CD14-positive monocyte (primary cell): Measurements from ENCODE around the gene TRIM7. TPM values are rescaled to one million over a fixed set of nuclear protein-coding genes. Genes with fewer than 3 reads are reported as not detected.

Experiments
- DNase-seq, 3 donors: peaks; one replicate each; pipeline ENCODE4 v3.0.0-alpha.2; 2011 to 2022
- H2AFZ ChIP-seq: 2 replicates; pipeline ENCODE4 v1.6.0; 2012; ENCODE audit warnings: mild to moderate bottlenecking, low read depth, low read length, inconsistent platforms; ENCODE audit not compliant: insufficient read depth, poor library complexity, severe bottlenecking
- H3K27ac ChIP-seq, 2 donors: 1 replicate in 1 of 2; 2 replicates in 1 of 2; pipeline ENCODE4 v1.5.1; 2012 to 2013; ENCODE audit warnings: low read length in 2 of 2, control low read depth in 1 of 2, inconsistent platforms in 1 of 2, low read depth in 1 of 2, mild to moderate bottlenecking in 1 of 2
- H3K27me3 ChIP-seq, 2 donors: one replicate each; pipeline versions ENCODE4 v1.6.0 to v1.6.1; 2011 to 2013; ENCODE audit warnings: low read length in 2 of 2; ENCODE audit not compliant: control insufficient read depth in 2 of 2, insufficient read depth in 2 of 2
- H3K36me3 ChIP-seq, 2 donors: replicated peaks in 1 of 2; 1 replicate in 1 of 2; 2 replicates in 1 of 2; pipeline versions ENCODE4 v1.5.1 to v1.6.1; 2012 to 2013; ENCODE audit warnings: low read length in 2 of 2, control low read depth in 1 of 2, inconsistent platforms in 1 of 2, mild to moderate bottlenecking in 1 of 2; ENCODE audit not compliant: insufficient read depth in 2 of 2, control insufficient read depth in 1 of 2
- H3K4me1 ChIP-seq, 2 donors: 1 replicate in 1 of 2; 2 replicates in 1 of 2; pipeline versions ENCODE4 v1.5.1 to v1.6.1; 2012 to 2013; ENCODE audit warnings: low read length in 2 of 2, control low read depth in 1 of 2, inconsistent platforms in 1 of 2, mild to moderate bottlenecking in 1 of 2, moderate library complexity in 1 of 2; ENCODE audit not compliant: insufficient read depth in 2 of 2, control insufficient read depth in 1 of 2
- H3K4me2 ChIP-seq: replicated peaks from 2 replicates; pipeline ENCODE3; 2012; ENCODE audit warnings: low read length, moderate library complexity, mild to moderate bottlenecking; ENCODE audit not compliant: poor library complexity, severe bottlenecking; ENCODE audit errors: extremely low read depth
- H3K4me3 ChIP-seq, 3 experiments: fragments of 200-600 bp in 1 of 3; sonication (generic) in 1 of 3; replicated peaks in 1 of 3; 1 replicate in 2 of 3; 2 replicates in 1 of 3; pipeline ENCODE4 v1.5.1; 2011 to 2013; ENCODE audit warnings: low read length in 3 of 3, mild to moderate bottlenecking in 3 of 3, control low read depth in 2 of 3, low read depth in 2 of 3, inconsistent platforms in 1 of 3, moderate library complexity in 1 of 3
- H3K79me2 ChIP-seq: 2 replicates; pipeline ENCODE4 v1.6.0; 2012; ENCODE audit warnings: mild to moderate bottlenecking, control low read depth, inconsistent platforms, low read length, moderate library complexity; ENCODE audit not compliant: insufficient read depth
- H3K9ac ChIP-seq: 2 replicates; pipeline ENCODE4 v1.6.0; 2017; ENCODE audit warnings: low read length, mild to moderate bottlenecking; ENCODE audit not compliant: insufficient read depth, poor library complexity, severe bottlenecking
- H3K9me3 ChIP-seq, 2 donors: replicated peaks in 1 of 2; 1 replicate in 1 of 2; 2 replicates in 1 of 2; pipeline versions ENCODE4 v1.5.1 to v1.6.1; 2012 to 2013; ENCODE audit warnings: low read length in 2 of 2, control low read depth in 1 of 2; ENCODE audit not compliant: control insufficient read depth in 1 of 2, insufficient read depth in 1 of 2
- H4K20me1 ChIP-seq: 2 replicates; pipeline ENCODE4 v1.6.0; 2012; ENCODE audit warnings: mild to moderate bottlenecking, low read length, control low read depth, moderate library complexity; ENCODE audit not compliant: insufficient read depth
- H3K27ac Mint-ChIP-seq, 7 donors: one replicate each; pipeline ENCODE4 v1.8.0; 2020; ENCODE audit warnings: mild to moderate bottlenecking in 7 of 7, mixed read lengths in 7 of 7, moderate library complexity in 6 of 7, inconsistent platforms in 2 of 7
- H3K27me3 Mint-ChIP-seq, 3 donors: one replicate each; pipeline ENCODE4 v1.8.0; 2021 to 2022; ENCODE audit warnings: low read depth in 3 of 3, mild to moderate bottlenecking in 3 of 3, mixed read lengths in 3 of 3, moderate library complexity in 3 of 3, inconsistent platforms in 1 of 3
- H3K36me3 Mint-ChIP-seq, 2 donors: one replicate each; pipeline ENCODE4 v1.8.0; 2020; ENCODE audit warnings: mixed read lengths in 2 of 2, inconsistent platforms in 1 of 2, mild to moderate bottlenecking in 1 of 2
- H3K4me1 Mint-ChIP-seq: one replicate; pipeline ENCODE4 v1.8.0; 2020; ENCODE audit warnings: mild to moderate bottlenecking, mixed read lengths
- H3K4me3 Mint-ChIP-seq, 2 donors: one replicate each; pipeline ENCODE4 v1.8.0; 2020; ENCODE audit warnings: mild to moderate bottlenecking in 2 of 2, mixed read lengths in 2 of 2, moderate library complexity in 1 of 2
- H3K9me3 Mint-ChIP-seq, 7 donors: one replicate each; pipeline ENCODE4 v1.8.0; 2020 to 2022; ENCODE audit warnings: mixed read lengths in 7 of 7, mild to moderate bottlenecking in 6 of 7, moderate library complexity in 6 of 7, inconsistent platforms in 2 of 7
- WGBS: methylation state at CpG from one replicate; pipeline ENCODE4 v1.1.5; 2013; ENCODE audit warnings: missing lambda C conversion rate; ENCODE audit not compliant: insufficient coverage; 5-methylcytosine and 5-hydroxymethylcytosine counted together
- intact Hi-C, 2 donors: fragments of 100-400 bp; cut with micrococcal nuclease; formaldehyde crosslinking; loops; one replicate each; pipeline versions ENCODE4 v1.15.0 to v1.15.1; 2023
- polyA plus RNA-seq, 3 donors: library from polyadenylated mRNA; depleted of rRNA in 1 of 3; unstranded in 2 of 3; stranded (reverse) in 1 of 3; fragments of 300-500 nt in 2 of 3; fragments of >200 nt in 1 of 3; fragmentation: Illumina TruSeq in 2 of 3; gene quantifications; 1 replicate in 2 of 3; 2 replicates in 1 of 3; pipeline ENCODE4 v1.2.3, GENCODE V29; 2012 to 2021
- TF ChIP-seq, protein P1 (sequence below): fragments of 200-600 bp; IDR thresholded peaks from one replicate; pipeline ENCODE4 v1.8.0; 2022; ENCODE audit warnings: antibody characterized with exemption, mild to moderate bottlenecking

Gene TRIM7
- polyA plus RNA-seq, 3 donors = 9.5 to 12.8 (median 10.3) TPM

DNA sequence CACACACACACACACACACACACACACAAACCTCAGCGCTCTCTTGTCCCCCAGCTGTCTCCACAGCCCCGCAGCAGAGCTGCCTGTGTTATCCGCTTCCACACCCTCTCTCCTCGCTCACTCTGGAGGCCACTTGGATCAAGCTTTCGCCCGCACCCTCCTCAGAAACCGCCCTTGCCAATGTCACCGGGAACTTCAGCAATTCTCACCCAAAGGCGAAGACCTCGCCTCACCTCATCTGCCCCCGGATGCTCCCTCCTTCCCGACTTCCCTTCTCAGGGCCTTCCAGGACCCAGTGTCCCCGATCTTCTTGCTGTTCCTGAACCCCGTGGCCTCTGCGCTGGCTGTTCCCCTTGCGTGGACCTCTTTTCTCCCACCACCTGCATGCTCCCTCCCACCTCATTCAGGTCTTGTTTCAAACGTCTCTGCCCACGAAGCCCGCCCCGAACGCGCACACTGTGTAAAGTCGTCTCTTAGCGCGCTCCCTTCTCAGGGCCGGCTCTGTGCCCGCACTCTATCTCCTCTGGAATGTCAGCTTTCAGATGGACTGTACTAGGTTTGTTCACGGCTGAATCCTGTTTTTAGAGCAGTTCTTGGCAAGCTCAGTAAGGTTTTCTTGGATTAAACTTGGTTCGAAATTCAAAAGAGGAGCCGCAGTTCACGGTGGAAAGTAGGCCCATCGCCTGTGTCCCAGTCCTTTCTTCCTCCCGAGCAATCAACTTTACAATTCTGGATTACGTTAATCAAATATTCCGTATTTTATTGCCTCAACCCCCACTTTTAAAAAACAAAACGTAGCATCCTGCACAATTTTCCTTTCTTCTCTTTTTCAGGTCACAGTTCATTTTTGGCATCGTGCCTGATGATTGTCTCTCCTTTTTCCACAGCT, 1.0 kb upstream of the TRIM7 start:
- Mint-ChIP-seq H3K27ac (peak overlapping the region in 5 of 7 donors; percentile 21 to 76 (median 72)), H3K4me3 (peak overlapping the region; percentile 92 to 99), H3K4me1 (peaks cover 54% of the 10 kb centered on the region), H3K9me3 (peaks cover 0 to 16% (median 7%) of the 10 kb centered on the region in 7 donors), H3K27me3 (peaks cover 30 to 36% (median 30%) of the 10 kb centered on the region in 3 donors), H3K36me3 (peaks cover 13 to 16% of the 10 kb centered on the region in 2 donors)
- no peaks in the 10 kb centered on the region for H4K20me1 ChIP-seq
- H3K79me2 ChIP-seq = no peaks in the 10 kb centered on the region
- peak overlapping the region; percentile 58 for H3K9ac ChIP-seq
- H3K4me3 ChIP-seq = peak overlapping the region; percentile 36 to 81 (median 56)
- H3K36me3 ChIP-seq = no peaks in the 10 kb centered on the region
- peak overlapping the region; percentile 84 for H2AFZ ChIP-seq
- TF ChIP-seq, protein P1, sequence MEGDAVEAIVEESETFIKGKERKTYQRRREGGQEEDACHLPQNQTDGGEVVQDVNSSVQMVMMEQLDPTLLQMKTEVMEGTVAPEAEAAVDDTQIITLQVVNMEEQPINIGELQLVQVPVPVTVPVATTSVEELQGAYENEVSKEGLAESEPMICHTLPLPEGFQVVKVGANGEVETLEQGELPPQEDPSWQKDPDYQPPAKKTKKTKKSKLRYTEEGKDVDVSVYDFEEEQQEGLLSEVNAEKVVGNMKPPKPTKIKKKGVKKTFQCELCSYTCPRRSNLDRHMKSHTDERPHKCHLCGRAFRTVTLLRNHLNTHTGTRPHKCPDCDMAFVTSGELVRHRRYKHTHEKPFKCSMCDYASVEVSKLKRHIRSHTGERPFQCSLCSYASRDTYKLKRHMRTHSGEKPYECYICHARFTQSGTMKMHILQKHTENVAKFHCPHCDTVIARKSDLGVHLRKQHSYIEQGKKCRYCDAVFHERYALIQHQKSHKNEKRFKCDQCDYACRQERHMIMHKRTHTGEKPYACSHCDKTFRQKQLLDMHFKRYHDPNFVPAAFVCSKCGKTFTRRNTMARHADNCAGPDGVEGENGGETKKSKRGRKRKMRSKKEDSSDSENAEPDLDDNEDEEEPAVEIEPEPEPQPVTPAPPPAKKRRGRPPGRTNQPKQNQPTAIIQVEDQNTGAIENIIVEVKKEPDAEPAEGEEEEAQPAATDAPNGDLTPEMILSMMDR = no peak
- H3K4me1 ChIP-seq = peaks cover 49 to 63% of the 10 kb centered on the region in 2 donors
- intact Hi-C loops = loop anchor here in 1 of 2 donors (2.0 kb wide), 1 partner anchor 17 kb away; no protein-coding TSS in a partner anchor
- WGBS = 1% methylated on average over 37 of the region's 37 CpGs
- DNase-seq = peak in 1 of 3 donors; percentile 24
- H3K9me3 ChIP-seq = no peaks in the 10 kb centered on the region
- peak overlapping the region; percentile 93 for H3K4me2 ChIP-seq
- H3K27ac ChIP-seq = no peak overlapping the region
- peaks cover 6 to 30% of the 10 kb centered on the region in 2 donors for H3K27me3 ChIP-seq

DNA sequence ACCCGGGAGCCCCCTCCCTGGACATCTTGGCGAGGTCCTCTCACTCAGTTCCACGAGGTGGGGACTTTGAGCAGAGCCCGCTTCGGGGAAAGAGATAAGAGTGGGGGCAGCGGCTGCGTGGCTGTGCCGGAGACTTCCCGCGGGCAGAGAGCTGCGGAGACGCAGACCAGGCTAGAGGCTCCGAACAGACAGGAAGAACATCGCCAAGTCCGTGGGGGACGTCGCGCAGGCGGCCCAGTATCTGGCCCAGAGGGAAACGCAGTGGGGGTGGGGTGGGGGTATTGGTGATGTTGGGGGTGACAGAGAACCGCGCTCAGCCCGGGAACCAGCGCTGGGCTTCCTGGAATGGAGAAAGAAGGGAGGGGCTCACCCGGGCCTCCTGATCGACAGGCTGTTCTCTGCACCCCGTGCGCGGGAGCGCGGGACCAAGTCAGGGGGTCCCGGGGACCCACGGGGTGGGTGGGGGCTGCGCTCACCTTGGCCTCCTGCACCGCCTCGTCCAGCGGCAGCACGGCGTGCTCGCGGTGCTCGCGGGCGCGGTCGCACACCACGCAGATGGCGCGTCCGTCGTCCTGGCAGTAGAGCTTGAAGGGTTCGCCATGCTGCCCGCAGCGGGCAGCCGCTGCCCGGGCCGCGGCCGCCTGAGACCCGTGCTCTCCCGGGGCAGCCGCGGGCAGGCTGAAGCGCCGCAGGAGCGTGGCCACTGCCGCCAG, 727 bp downstream of the TRIM7 start:
- WGBS = 2% methylated on average over 64 of the region's 67 CpGs
- peak overlapping the region; percentile 68 to 75 for H3K27ac ChIP-seq
- peak overlapping the region; percentile 50 to 81 (median 56) for H3K4me3 ChIP-seq
- H3K27me3 ChIP-seq = peaks cover 6 to 27% of the 10 kb centered on the region in 2 donors
- DNase-seq = peak in 2 of 3 donors; percentile 16 to 22
- H2AFZ ChIP-seq = peak overlapping the region; percentile 84
- H3K4me1 Mint-ChIP-seq = peaks cover 70% of the 10 kb centered on the region
- intact Hi-C loops = loop anchor here in 1 of 2 donors (2.0 kb wide), 1 partner anchor 15 kb away; no protein-coding TSS in a partner anchor
- H3K36me3 ChIP-seq = peaks cover 0 to under 1% of the 10 kb centered on the region in 2 donors
- H3K9me3 Mint-ChIP-seq = peaks cover 0 to 16% (median 7%) of the 10 kb centered on the region in 7 donors
- H3K27me3 Mint-ChIP-seq = peaks cover 25 to 36% (median 27%) of the 10 kb centered on the region in 3 donors
- no peaks in the 10 kb centered on the region for H4K20me1 ChIP-seq
- peaks cover 64 to 77% of the 10 kb centered on the region in 2 donors for H3K4me1 ChIP-seq
- TF ChIP-seq, protein P1 = no peak
- peaks cover 13 to 22% of the 10 kb centered on the region in 2 donors for H3K36me3 Mint-ChIP-seq
- H3K4me3 Mint-ChIP-seq = peak overlapping the region; percentile 84 to 87
- peak overlapping the region in 5 of 7 donors; percentile 82 to 94 (median 88) for H3K27ac Mint-ChIP-seq
- H3K79me2 ChIP-seq = no peaks in the 10 kb centered on the region
- no peaks in the 10 kb centered on the region for H3K9me3 ChIP-seq
- peak overlapping the region; percentile 93 for H3K4me2 ChIP-seq
- H3K9ac ChIP-seq = peak overlapping the region; percentile 29
